GM19351 (cell line): ENCODE data around the gene CLDN19.
"Not testable (repeated sequence)": the region's sequence is repeated elsewhere in the genome, so short reads cannot be mapped to it uniquely, and the experiment has no call there.

Experiments used
- ATAC-seq: cut with Tn5 transposase; IDR thresholded peaks from one replicate; pipeline ENCODE4 v1.9.1; 2021; ENCODE audit warnings: mild to moderate bottlenecking, moderate library complexity; ENCODE audit not compliant: unreplicated experiment

Gene CLDN19

DNA sequence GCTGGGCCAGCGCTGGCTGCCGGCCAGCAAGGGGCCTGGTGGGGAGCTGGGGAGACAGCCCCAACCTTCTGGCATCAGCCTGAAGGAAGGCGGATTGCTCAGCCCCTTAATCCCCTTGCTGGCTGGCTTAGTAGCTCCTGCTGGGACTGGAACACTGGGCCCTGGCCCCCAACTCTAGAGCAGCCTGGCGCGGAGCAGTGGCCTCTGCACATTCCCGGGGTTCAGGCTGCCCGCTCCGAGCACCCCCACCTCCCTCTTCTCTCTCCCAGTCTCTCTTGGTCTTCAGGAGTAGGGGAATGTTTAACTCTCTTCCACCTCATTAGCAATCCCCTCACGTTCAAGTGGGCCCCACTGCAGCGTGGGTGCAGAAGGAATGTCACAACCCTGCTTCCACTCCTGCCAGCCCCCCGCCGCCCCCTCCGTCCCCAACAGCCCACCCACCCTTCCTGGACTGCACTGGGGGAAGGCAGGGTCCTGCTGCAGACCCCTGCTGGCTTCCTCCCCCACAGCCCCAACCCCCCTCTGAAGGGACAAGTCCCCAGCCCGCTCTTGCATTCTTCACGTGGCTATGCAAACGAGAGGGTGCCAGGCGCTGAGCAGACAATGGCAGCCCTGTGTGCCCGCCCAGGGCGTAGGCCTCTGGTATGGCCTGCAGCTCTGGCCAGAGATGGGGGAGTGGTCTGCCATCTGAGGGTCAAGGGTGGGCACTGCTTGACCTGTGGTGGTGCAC is 980 bp upstream of the CLDN19 start:
- ATAC-seq: no peak

GRCh38 chr1:42738678-42739226 is 1.3 kb downstream of the CLDN19 start:
- no peak for ATAC-seq

DNA sequence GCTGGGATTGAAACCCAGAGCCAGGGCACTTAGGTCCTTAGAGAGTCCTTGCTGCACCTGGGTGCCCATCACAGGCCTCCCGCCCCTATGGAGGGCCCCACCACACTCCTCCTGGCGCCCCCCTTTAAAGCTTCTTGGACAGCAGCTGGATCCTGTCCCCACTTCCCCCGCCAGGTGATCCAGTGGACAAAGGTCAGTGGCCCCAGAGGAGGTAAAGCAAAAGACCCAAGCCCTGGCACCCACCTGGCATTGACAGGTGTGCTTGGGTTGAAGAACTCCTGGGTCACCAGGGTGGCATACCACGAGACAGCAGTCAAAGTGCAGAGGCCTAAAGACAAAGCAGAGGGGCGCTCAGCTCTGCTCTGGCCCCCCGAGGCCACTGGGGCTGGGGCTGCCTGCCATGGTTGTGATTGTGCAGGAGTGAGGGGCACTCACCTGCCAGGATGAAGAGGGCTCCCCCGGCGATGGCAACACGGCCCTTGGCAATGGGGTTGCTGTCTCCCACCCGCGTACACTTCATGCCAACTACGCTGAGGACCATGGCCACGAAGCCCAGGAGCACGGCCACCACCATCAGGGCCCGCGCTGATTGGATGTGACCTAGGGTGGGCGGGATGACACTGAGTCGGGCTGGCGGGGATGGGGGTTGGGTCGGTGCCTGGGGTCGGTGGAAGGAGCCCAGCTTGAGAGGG is 1.9 kb downstream of the CLDN19 start:
- ATAC-seq: no peak

GRCh38 chr1:42737257-42737656 is 2.8 kb downstream of the CLDN19 start:
- no peak for ATAC-seq

DNA sequence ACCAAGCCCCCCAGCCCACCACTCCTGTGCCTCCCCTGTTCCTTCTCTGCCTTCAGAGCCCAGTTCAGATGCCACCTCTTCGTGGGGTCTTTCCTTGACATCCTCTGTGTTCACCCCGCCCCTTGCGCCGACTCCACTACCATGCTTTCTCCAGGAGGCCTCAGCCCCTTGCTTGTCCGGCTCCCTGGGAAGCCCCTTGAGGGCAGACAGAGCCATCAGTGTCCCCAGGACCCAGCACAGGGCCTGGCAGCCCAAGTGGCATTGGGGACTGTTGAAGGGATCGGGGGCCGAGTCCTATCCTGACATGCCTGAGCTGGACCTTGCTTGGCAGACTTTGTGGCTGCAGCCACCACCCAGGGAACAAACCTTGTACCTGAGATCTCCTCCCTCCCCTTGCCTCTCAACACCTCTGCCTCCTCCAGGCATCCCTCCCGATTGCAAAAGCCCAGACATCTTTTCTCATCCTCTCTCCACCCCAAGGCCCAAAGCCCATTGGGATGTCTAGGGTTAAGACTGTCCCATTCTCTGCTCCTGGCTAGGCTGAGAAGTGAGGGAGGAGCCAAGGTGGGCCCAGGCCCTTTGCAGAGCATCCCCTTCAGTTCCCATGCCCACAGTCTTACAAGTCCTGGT is 3.4 kb downstream of the CLDN19 start:
- ATAC-seq: no peak

DNA sequence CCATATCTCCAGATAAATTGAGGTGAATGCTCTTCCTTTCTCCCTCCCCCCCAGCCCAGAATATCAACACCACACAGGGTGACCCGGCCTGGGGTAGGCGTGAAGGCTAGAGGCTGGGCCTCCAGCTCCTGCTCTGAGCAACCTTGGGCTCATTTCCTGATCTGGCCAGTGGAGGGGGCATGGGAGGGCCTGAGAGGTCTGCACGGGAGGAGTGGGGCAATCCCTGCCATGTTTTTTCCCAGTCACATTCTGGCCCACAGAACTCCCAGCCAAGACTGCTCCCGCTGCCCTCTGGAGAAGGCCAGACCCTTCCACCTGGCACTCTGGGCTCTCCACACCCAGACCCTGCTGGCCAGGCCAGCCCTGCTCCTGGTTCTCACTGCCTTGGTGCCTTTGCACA is 3.9 kb downstream of the CLDN19 start:
- ATAC-seq: no peak

DNA sequence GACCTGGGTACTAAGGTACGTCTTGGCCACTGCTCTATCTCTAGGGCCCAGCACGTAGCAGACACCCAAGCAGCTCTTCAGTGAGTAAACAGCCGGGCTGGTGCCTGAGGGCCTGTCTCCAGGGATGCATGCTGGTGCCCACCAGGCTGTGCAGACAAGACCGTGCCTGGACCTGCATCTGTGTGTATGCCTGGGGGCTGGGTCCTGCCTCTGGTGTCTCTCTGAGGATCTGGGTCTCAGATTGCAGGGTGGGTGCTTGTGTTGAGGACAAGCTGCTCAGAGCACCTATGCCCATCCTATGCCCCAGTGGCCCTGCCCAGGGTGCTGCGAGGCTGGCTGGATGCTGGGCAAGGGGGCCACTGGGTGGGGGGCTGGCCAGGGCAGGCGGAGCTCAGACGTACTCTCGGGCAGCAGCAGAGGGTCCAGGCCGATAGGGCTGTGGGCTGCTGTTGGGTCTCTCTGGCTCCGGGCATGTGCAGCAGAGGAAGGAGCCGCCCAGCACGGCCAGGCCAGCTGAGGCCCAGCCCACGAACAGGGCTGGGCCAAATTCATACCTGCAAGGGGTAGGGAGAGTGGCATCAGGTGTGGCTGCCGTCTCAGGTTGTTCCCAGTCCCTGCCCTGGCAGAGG is 4.4 kb downstream of the CLDN19 start:
- no peak for ATAC-seq

DNA sequence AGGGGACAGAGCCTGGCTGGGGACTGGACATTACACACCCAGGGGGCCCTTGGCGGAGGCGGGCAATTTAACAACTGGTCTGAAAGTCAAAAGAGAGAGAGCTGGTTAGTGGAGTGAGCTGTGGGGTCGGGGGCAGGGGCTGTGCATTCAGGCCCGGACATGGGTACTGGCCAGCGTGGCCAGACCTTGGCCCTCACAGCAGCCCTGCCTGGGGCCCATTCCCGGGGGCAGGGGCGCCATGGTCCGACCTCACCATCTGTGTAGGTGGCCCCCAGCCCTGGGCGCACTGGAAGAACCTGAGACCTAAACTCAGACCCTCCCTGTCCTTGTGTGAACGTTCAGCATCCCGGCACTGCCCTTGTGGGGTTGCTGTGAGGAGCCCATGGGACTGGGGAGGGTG is 5.0 kb downstream of the CLDN19 start:
- no peak for ATAC-seq

GRCh38 chr1:42734201-42735035 is 5.6 kb downstream of the CLDN19 start:
- no peak for ATAC-seq

- no peak for ATAC-seq
Measured at GRCh38 chr1:42733415-42734200, 6.4 kb downstream of the CLDN19 start.

DNA sequence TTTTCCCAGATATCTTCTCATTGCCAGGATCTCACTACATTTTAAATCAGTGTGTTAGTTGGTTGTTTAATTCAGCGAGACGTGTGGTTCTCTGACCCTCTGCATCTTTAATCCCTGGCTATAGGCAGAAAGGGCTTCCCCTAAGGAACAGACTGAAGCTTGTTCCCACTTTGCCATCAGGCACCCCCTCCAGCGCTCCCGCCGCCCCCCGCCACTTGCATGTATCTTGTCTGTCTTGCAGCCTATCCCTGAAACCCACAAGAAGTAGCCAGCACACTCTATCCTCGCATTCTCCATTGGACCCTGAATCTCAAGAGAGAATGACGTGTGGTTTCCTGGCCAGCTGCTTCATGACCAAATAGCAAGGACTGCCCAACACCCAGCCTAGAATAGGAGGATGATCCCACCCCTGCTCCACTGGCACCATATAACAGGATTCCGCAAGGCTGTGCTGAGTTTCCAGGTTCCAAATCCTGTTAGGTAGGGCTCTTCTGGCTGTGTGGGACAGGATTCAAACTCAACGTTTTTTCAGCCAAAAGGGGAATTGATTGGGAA is 7.8 kb downstream of the CLDN19 start:
- no peak for ATAC-seq

DNA sequence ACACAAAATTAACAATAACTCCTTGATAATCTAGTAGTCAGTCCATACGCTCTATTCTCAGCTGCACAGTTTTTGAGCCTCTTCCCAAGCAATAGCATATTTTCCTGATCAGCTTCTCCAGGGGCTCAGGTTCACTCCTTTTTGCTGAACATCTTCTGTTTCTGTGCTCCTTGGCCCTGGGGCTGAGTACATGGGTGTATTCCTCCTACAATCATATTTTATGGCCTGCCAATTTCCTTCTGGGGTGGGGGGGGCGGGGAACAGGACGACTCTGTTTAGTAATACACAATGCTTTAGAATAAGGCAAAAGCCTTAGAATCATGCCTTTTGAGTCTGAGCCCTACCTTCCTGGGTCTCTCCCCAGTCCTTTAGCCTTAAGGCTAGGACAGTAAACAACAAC is 8.5 kb downstream of the CLDN19 start:
- ATAC-seq: no peak

- ATAC-seq: no peak
Measured at GRCh38 chr1:42730988-42731387, 9.0 kb downstream of the CLDN19 start.

- ATAC-seq: no peak
Measured at GRCh38 chr1:42730002-42730401, 10.0 kb downstream of the CLDN19 start.

- ATAC-seq: not testable (repeated sequence)
Measured at GRCh38 chr1:42725820-42726219, 14.2 kb downstream of the CLDN19 start.

DNA sequence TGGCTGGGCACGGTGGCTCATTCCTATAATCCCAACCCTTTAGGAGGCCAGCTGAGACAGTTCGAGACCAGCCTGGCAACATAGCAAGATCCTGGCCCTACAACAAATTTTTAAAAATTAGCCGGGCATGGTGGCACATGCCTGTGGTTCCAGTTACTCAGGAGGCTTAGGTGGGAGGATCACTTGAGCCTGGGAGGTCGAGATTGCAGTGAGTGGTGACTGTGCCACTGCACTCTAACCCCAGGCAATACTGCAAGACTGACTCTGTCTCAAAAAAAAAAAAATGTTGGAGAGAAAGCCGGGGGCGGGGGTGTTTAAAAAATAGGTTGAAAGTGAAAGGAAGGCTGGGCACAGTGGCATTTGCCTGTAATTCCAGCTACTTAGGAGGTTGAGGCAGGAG is 16.5 kb downstream of the CLDN19 start:
- no peak for ATAC-seq

- not testable (repeated sequence) for ATAC-seq
Measured at GRCh38 chr1:42722403-42722802, 17.6 kb downstream of the CLDN19 start.

DNA sequence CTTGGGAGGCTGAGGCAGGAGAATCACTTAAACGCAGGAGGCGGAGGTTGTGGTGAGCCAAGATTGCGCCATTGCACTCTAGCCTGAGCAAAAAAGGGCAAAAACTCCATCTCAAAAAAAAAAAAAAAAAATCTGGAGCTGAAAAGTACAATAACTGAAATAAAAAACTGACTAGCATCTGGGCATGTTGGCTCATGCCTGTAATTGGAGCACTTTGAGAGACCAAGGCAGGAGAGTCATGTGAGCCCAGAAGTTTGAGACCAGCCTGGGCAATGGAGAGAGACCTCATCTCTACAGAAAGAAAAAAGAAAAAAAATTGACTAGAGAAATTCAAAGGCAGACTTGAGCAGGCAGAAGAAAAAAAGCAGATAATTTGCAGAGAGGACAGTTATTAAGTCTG is 18.1 kb downstream of the CLDN19 start:
- ATAC-seq: no peak

GRCh38 chr1:42720868-42721267 is 19.2 kb downstream of the CLDN19 start:
- no peak for ATAC-seq
